Right lobe of liver (tissue), 4 donors: ENCODE results near the gene SELP.

Experiments used
- CTCF ChIP-seq, 4 donors: fragments of 200-600 bp in 3 of 4; fragments of 450-650 bp in 1 of 4; IDR thresholded peaks; one replicate each; pipeline versions ENCODE4 v1.5.1 to v1.8.0; 2016 to 2022; ENCODE audit warnings: antibody characterized with exemption in 4 of 4, mild to moderate bottlenecking in 2 of 4
- POLR2A ChIP-seq: fragments of 450-650 bp; IDR thresholded peaks from one replicate; pipeline ENCODE4 v1.6.1; 2017; ENCODE audit warnings: antibody characterized with exemption, mild to moderate bottlenecking
- donor health status: DM: no; HTN: no; CAD: no.
- donor health status: DM: no; HTN: no; CAD: no.
- donor health status: DM: no; HTN: yes; CAD: no.

DNA sequence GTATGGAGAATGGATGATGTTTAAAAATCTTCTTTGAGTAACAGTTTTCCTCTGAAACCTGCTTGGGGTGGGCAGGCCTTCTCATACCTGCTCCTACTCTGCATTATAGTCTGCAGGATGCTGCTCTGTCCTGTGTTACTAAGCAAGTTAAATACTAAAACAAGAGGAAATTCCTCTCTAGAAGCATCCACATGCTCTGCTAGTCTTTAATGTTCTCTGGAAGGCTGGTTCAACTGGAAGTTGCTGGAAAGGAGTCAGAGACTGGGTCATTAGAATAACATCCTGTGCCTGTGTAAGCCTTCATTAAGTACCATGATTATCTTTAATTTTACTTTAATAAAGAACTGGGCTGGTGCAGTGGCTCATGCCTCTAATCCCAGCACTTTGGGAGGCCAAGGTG lies 5.8 kb downstream of the SELP start:
- TF ChIP-seq CTCF (IDR thresholded peaks at IDR 0.05) = no peak
- TF ChIP-seq POLR2A = no peak
